ENCODE results near the gene NRCAM.

Gene NRCAM

DNA sequence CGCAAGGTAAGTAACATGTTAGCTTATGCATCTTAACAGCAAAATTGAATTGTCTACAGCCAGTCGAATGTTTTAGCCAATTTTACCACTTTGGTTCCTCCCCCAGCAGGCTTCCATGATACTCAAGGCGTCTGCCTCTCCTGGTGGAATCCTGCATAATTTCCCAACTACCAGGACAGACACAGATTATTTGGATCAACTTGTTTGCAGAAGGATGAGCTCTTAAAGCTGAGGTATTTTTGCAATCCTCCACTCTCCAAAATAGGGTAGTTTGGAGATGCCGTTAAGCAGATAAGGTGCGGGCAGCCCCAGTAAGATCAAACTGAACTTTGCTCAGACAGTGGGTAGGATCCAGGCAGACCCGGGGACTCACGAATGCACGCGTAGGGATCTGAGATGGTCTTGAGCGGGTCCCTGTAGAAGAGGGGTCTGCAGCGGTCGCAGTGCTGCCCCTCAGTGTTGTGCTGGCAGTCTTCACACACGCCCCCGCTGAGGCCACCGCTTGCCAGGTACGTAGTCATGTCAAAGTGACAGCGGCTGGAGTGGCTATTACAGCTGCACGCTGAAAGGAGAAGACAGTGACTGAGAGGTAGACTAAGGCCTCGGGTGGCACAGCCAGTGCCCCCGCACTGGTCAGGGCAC, 353.4 kb downstream of the NRCAM start:
- no peak for TF ChIP-seq CTCF (IDR thresholded peaks at IDR 0.05; ENCODE audit: insufficient read depth, low read length, poor library complexity, severe bottlenecking)
- no peak for TF ChIP-seq EZH2phosphoT487 (conservative IDR thresholded peaks at IDR 0.05; ENCODE audit: low read length)
- H3K9ac ChIP-seq (ENCODE audit: low read length) = no peak overlapping the region
- no peaks in the 10 kb centered on the region for H4K20me1 ChIP-seq (ENCODE audit: low read depth, low read length)
- no peak overlapping the region for H3K4me3 ChIP-seq (ENCODE audit: insufficient read depth, low read length, poor library complexity, severe bottlenecking)
- H3K79me2 ChIP-seq (ENCODE audit: insufficient read depth, low read length) = no peaks in the 10 kb centered on the region
- H3K9me3 ChIP-seq (ENCODE audit: insufficient read depth, low read length) = no peaks in the 10 kb centered on the region
- no peaks in the 10 kb centered on the region for H3K27me3 ChIP-seq (ENCODE audit: low read length)
- no peaks in the 10 kb centered on the region for H3K9me2 ChIP-seq (replicated peaks; ENCODE audit: insufficient read depth, low read length)
- H2AFZ ChIP-seq (ENCODE audit: low read depth, low read length, severe bottlenecking) = no peak overlapping the region
- H3K4me2 ChIP-seq (ENCODE audit: low read depth, low read length, poor library complexity, severe bottlenecking) = no peak overlapping the region
- no peaks in the 10 kb centered on the region for H3K36me3 ChIP-seq (ENCODE audit: low read length)
- no peak overlapping the region for H3K27ac ChIP-seq (ENCODE audit: low read depth, low read length)
- no peaks in the 10 kb centered on the region for H3F3A ChIP-seq (ENCODE audit: insufficient read depth)

GRCh38 chr7:108101759-108102158, 354.5 kb downstream of the NRCAM start:
- H3K36me3 ChIP-seq (ENCODE audit: low read length) = no peaks in the 10 kb centered on the region
- TF ChIP-seq EZH2phosphoT487 (conservative IDR thresholded peaks at IDR 0.05; ENCODE audit: low read length) = no peak
- H3K4me2 ChIP-seq (ENCODE audit: low read depth, low read length, poor library complexity, severe bottlenecking) = no peak overlapping the region

DNA sequence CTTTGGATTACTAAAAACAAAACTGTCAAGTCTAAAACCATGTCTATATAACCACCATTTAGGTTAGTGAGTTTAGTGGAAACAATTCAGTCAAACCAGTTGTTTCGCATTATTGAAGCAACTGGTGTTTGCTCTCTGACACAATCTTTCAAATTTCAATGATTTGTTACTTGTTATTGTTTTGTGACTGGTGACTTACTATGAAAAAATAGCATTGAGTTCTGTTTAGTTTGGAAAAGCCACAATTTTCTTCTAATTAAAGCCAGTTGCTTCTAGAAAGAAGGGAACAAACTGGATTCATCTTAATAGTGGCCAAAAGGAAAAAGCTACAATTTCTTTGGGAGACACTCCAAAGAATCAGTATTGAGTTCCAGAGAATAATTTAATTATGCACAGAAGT, 356.5 kb downstream of the NRCAM start:
- no peak overlapping the region for H3K9ac ChIP-seq (ENCODE audit: low read length)
- H3K4me2 ChIP-seq (ENCODE audit: low read depth, low read length, poor library complexity, severe bottlenecking) = no peak overlapping the region
- no peaks in the 10 kb centered on the region for H3F3A ChIP-seq (ENCODE audit: insufficient read depth)
- no peaks in the 10 kb centered on the region for H3K27me3 ChIP-seq (ENCODE audit: low read length)
- H2AFZ ChIP-seq (ENCODE audit: low read depth, low read length, severe bottlenecking) = no peak overlapping the region
- no peaks in the 10 kb centered on the region for H3K9me3 ChIP-seq (ENCODE audit: insufficient read depth, low read length)
- no peaks in the 10 kb centered on the region for H3K36me3 ChIP-seq (ENCODE audit: low read length)
- no peaks in the 10 kb centered on the region for H3K79me2 ChIP-seq (ENCODE audit: insufficient read depth, low read length)
- no peak overlapping the region for H3K27ac ChIP-seq (ENCODE audit: low read depth, low read length)
- TF ChIP-seq CTCF (IDR thresholded peaks at IDR 0.05; ENCODE audit: insufficient read depth, low read length, poor library complexity, severe bottlenecking) = no peak
- TF ChIP-seq EZH2phosphoT487 (conservative IDR thresholded peaks at IDR 0.05; ENCODE audit: low read length) = no peak
- H3K4me3 ChIP-seq (ENCODE audit: insufficient read depth, low read length, poor library complexity, severe bottlenecking) = no peak overlapping the region
- no peaks in the 10 kb centered on the region for H3K9me2 ChIP-seq (replicated peaks; ENCODE audit: insufficient read depth, low read length)
- no peaks in the 10 kb centered on the region for H4K20me1 ChIP-seq (ENCODE audit: low read depth, low read length)

More at GRCh38 chr7:108101759-108102158, 354.5 kb downstream of the NRCAM start:
- Histone ChIP-seq H3K27me3 (ENCODE audit: low read length) (no peaks in the 10 kb centered on the region), H3F3A (ENCODE audit: insufficient read depth) (no peaks in the 10 kb centered on the region), H3K4me3 (ENCODE audit: insufficient read depth, low read length, poor library complexity, severe bottlenecking) (no peak overlapping the region), H3K9me2 (replicated peaks; ENCODE audit: insufficient read depth, low read length) (no peaks in the 10 kb centered on the region), H3K9me3 (ENCODE audit: insufficient read depth, low read length) (no peaks in the 10 kb centered on the region), H3K79me2 (ENCODE audit: insufficient read depth, low read length) (no peaks in the 10 kb centered on the region), H3K27ac (ENCODE audit: low read depth, low read length) (no peak overlapping the region), H2AFZ (ENCODE audit: low read depth, low read length, severe bottlenecking) (no peak overlapping the region), H4K20me1 (ENCODE audit: low read depth, low read length) (no peaks in the 10 kb centered on the region), H3K9ac (ENCODE audit: low read length) (no peak overlapping the region)

GRCh38 chr7:108097703-108098102, 358.5 kb downstream of the NRCAM start:
- Histone ChIP-seq H3K9me2 (replicated peaks; ENCODE audit: insufficient read depth, low read length) (no peaks in the 10 kb centered on the region), H3K27me3 (ENCODE audit: low read length) (no peaks in the 10 kb centered on the region), H2AFZ (ENCODE audit: low read depth, low read length, severe bottlenecking) (no peak overlapping the region), H3F3A (ENCODE audit: insufficient read depth) (no peaks in the 10 kb centered on the region), H3K4me2 (ENCODE audit: low read depth, low read length, poor library complexity, severe bottlenecking) (no peak overlapping the region), H3K79me2 (ENCODE audit: insufficient read depth, low read length) (no peaks in the 10 kb centered on the region), H3K27ac (ENCODE audit: low read depth, low read length) (no peak overlapping the region), H3K9me3 (ENCODE audit: insufficient read depth, low read length) (no peaks in the 10 kb centered on the region), H4K20me1 (ENCODE audit: low read depth, low read length) (no peaks in the 10 kb centered on the region), H3K4me3 (ENCODE audit: insufficient read depth, low read length, poor library complexity, severe bottlenecking) (no peak overlapping the region), H3K9ac (ENCODE audit: low read length) (no peak overlapping the region), H3K36me3 (ENCODE audit: low read length) (no peaks in the 10 kb centered on the region)
- TF ChIP-seq EZH2phosphoT487 (conservative IDR thresholded peaks at IDR 0.05; ENCODE audit: low read length) (no peak), CTCF (IDR thresholded peaks at IDR 0.05; ENCODE audit: insufficient read depth, low read length, poor library complexity, severe bottlenecking) (peak; percentile 40)

All from SU-DHL-6 (cell line).